Activated T-helper 9 cell treated with anti-CD3 and anti-CD28 coated beads, Interleukin-2, amount 50 U/mL, for 16 hours (primary cell): Measurements from ENCODE around the gene CYP26B1.

Experiments
- DNase-seq: peaks from one replicate; pipeline ENCODE4 v3.0.0-alpha.2; 2020; ENCODE audit warnings: low read depth

Gene CYP26B1, protein sequence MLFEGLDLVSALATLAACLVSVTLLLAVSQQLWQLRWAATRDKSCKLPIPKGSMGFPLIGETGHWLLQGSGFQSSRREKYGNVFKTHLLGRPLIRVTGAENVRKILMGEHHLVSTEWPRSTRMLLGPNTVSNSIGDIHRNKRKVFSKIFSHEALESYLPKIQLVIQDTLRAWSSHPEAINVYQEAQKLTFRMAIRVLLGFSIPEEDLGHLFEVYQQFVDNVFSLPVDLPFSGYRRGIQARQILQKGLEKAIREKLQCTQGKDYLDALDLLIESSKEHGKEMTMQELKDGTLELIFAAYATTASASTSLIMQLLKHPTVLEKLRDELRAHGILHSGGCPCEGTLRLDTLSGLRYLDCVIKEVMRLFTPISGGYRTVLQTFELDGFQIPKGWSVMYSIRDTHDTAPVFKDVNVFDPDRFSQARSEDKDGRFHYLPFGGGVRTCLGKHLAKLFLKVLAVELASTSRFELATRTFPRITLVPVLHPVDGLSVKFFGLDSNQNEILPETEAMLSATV

DNA sequence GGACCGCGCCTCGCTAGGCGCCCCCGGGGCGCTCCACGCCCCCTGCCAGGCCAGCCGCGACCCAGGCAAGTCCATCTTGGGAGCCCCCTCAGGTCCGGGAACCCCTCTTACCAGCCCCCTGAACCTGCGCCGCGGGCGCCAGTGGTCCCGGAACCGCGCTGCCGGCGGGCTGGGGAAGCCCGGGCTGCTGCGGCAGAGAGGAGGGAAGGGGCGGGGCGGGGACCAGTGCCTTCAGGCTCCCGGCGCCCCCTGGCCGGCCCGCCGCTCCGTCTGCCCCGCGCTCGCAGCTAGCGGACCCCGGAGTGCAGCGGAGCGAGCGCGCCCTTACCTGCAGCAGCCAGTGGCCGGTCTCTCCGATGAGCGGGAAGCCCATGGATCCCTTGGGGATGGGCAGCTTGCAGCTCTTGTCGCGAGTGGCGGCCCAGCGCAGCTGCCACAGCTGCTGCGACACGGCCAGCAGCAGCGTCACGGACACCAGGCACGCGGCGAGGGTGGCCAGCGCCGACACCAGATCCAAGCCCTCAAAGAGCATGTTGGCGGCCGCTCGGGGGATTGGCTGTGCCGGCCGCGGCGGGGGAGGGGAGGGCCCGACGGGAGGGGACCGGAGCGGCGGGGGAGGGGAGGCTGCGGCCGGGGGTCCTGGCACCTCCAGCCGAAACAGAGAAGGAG, at the start of gene CYP26B1:
TSS of gene CYP26B1 (minus strand) at position 560 of the 669 bp plus-strand sequence. CDS start at position 532, 28 bp downstream.
- DNase-seq, result no peak

DNA sequence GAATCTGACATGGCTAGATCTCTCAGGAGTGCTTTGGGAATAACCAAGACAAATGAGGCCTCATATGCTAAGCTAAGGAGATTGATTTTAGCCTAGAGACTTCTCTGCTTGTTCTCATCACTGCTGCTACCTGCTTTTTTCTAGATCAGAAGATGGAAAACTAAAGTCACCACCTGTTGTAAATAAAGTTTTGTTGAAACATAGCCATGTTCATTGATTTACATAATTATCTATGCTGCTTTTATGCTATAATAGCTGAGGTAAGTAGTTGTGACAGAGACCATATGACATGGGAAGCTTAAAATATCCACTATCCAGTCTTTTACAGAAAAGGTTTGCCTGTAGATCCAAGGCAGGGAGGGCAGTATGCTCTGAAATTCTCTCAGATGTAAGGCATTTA, 46.1 kb upstream of the CYP26B1 start:
- DNase-seq, result no peak

DNA sequence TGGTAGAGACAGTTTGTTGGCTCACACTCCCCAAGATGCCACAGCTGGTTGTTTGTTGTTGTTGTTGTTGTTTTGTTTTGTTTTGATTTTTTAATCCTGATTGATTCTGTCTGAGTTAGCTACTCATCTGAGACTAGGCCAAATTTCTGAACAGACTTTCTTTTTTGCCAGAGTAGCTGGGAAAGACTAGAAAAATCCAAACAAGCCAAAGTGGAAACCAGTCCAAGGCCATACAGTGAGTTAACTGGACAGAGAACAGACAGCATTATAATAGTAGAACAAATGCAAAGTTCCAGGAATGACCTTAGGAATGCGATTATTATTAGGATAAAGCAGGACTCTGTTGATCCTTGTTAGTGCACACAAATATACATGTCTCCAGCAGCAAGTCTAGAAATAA, 43.8 kb upstream of the CYP26B1 start:
- no peak for DNase-seq

DNA sequence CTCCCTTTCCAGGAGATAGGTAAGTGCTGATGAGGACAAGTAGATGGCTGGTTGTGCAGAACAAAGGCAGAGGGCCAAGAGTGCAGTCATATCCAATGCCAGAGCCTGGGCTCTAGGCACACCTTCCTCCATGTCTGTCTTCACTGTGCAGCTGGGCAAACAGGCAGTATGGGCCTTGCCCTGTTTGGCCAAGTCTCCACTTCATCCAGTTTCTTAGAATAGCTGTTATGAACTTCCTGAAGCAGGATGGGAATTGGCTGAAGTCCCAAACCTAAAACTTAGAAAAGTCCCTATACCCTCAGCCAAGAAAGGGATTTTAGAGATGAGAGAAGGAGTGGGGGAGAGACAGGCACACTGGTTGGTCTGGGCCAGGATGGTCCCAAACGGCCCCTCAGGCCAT, 37.5 kb upstream of the CYP26B1 start:
- no peak for DNase-seq

DNA sequence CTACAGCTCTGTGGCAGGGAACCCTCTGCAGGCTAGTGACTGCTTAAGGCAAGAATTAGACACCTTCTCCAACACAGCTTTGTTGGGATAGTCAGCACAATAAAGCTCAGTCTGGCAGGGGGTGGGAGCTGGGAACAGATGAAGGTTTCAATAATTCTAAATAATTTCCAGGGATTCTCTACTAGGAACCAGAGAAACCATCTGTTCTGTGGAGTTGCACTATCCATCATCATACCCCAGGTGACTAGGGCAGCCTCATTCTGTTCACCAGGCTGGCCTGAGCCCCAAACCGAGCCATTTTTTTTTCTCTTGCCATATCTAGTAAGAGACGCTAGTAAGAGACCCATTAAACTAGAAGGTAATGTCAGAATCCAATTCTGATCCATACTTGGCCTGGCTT, 35.8 kb upstream of the CYP26B1 start:
- DNase-seq, result no peak

DNA sequence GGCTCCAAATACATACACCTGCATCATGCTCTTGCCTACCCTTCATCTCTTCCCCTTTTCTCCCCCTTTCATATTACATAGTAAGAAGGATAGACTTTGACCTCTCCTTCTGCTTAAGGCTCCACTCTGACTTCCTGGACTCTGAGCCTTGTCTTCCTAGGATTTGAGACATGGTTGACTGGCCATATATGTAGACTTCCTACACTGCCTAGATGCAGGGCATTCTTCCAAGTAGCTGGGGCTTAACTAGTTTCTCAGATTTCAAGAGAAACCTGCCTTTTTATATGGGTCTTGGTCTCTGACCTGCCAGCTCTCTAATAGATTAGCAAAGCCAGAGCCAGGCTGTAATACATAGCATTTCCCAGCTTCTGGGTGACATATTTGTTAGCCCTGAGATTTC, 35.4 kb upstream of the CYP26B1 start:
- DNase-seq, result no peak

DNA sequence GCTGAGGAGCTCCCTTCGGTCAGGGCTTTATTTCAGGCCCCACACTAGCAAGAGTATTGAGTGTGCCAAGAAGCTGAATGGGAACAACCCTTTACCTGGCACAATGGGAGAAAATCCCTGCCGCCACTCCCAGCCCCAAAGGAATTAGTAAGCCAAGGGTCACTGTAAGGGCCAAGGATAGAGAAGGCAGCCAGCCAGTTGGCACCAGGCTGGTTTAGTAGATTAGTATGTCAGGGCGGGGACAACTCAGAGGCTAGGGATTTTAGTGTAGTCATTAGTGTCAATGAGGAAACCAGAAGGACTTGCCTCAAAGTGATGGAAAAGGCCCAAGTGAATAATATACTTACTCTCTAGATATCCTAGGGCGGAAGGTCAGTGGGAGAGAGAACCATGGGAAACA, 34.9 kb upstream of the CYP26B1 start:
- no peak for DNase-seq

DNA sequence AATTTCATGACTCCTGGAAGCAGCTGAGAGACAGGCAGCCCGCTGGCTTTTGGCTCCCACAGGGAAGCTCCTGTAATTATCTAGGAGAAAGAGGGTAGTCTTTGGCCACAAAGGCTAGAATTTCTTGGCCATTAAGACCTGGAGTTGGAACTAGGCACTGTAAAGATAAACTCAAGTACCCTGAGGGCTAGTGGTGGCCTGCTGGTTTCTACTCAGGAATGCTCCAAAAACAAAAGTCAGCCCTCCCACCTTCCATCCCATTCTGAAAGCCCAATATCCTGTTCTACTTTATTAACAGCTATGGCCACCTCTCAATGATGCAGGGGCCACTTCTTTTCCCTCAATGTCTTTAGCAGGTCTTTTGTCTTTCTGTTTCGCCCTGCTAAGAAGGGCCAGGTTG, 34.0 kb upstream of the CYP26B1 start:
- no peak for DNase-seq

DNA sequence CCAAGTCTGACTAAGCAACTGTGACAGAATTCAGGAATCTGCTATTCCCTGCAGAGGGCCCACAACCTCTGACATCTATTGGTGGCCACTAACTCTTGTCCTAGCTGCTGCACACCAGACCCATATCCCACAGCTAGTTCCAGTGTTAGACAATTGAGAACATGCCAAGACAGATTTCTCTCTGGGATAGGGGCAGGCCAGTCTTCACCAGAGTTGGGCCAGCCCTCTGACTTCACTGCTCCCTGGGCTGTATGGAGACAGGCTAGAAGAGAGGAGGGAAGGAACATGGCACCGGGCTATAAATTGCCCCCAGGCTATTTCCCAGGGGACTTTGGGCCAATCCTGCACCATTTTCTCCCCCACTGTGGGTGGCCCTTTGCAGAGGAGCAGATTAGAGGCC, 32.7 kb upstream of the CYP26B1 start:
- no peak for DNase-seq

DNA sequence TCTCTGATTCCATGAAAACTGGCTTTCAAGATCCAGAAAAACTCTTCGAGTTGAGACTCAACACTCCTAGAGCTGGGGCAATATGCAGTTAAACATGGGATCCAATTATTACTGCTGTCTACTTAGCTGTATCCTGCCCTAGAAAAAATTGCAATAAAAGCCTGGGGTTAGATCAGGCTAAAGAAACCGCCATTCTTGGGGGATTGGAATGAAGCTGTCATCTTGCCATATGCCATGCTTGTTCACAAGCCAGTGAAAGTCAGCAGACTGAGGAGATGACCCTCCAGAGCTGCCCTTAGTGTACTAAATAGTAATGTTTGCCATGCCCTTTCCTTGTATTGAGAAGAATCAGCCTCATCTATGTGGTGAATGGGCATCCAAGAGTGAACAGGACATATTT, 30.9 kb upstream of the CYP26B1 start:
- DNase-seq, result no peak

DNA sequence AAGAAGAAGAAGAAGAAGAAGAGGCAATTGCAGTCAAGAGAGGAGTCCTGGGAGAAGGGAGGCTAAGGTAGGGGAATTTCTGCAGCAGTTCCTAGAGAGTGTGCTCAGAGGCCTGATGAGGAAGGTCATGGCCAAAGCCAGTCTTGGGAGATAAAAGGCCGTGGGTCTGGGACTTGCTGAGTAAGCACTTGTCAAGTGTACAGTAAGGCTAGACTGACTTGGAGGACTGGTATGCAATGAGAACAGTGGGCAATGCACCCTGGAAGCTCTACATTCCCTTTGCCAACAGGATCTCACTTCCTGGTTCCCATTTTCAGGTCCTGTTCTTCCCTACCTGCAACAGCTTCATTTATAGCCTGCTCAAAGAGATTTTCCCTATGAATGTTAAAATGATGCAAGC, 28.6 kb upstream of the CYP26B1 start:
- no peak for DNase-seq

DNA sequence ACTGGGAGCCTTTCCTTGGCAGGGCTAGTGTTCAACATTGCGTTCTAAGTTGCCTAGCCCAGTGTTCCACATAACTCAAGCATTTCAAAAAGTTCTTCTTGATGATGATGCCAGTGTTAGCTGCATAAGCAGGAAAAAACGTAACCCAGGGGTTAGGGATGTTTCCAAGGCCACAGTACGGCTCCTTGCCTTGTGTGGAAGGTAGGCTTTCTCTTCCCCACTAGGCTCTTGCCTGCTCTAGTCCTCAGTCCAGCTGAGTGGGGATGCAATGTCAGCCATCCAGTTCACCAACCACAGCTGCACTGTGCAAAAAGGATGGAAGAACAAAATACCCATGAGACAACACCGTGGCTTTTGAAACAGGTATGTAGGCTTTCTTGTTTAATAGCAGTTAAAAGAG, 28.0 kb upstream of the CYP26B1 start:
- no peak for DNase-seq

DNA sequence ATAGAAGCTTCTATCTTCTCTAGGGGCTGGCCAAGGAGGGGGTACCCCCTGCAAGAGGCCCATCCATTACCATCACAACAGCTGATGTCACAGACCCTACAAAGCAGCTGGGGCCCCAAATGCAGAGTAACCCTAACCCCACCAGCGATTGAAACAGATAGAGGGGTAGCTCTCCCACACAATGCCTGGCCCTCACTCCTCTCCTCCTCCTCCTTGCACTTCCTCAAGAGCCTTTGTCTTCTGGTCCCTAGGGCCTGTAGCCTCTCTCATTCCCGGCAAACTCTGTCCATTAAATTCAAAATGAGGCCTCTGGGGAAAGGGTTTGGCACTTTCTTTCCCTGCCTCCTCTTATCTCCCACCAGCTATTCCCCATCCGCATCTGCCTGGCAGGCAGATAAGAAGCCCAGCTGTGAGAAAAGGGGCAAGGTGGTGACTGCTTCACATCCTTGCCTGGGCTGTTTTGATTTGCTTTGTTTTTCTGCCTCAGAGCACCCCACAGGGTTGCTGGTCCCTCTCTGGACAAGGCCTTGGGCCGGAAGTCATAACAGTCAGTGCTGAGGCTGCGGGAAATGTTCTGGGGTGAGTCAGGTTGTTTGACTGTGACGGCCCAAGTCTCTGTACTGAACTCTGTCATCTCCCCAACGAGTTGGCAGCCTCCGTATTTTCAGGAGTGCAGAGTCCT, 26.1 kb upstream of the CYP26B1 start:
- DNase-seq, result no peak

DNA sequence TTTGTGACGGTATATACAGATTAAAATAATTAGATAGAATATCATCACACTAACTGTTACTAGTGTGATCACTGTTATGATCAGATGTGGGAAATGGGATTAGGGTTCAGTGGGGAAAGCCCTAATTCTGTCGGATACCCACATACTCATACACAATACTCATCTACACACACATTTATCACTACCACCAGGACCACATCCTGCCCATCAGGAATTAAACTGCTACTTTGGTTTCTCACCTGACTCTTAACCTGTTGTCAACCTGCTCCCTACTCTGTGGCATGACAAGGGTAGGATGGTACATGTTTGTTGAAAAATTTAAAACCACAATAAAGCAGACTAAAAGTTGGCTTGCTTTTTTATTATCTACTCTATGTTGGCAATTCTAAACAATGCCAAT, 24.8 kb upstream of the CYP26B1 start:
- no peak for DNase-seq

DNA sequence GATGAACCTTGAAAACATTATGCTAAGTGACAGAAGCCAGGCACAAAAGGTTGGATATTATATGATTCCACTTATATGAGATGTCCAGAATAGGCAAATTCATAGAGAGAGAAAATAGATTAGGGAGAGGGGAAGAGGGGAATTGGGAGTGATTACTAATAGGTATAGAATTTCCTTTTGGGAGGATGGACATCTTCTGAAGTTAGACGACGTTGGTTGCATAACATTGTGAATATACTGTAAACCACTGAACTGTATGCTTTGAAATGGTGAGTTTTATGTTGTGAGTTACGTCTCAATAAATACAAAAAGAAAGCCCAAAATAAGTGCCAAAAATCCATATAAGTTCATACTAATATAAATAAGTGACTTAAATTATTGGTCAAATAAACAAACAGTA, 18.6 kb upstream of the CYP26B1 start:
- DNase-seq, result no peak

DNA sequence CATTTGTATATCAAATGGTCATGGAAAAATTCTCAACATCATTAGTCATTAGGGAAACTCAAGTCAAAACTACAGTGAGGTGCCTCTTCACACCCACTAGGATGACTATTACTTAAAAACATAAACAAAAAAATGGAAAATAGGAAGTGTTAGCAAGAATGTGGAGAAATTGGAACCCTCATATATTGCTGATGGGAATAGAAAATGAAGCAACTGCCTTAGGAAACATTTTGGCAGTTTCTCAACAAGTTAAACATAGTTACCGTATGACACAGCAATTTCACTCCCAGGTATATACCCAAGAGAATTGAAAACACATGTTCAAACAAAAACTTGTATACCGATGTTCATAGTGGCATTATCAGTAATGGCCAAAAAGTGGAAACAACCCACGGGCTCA, 18.1 kb upstream of the CYP26B1 start:
- no peak for DNase-seq

DNA sequence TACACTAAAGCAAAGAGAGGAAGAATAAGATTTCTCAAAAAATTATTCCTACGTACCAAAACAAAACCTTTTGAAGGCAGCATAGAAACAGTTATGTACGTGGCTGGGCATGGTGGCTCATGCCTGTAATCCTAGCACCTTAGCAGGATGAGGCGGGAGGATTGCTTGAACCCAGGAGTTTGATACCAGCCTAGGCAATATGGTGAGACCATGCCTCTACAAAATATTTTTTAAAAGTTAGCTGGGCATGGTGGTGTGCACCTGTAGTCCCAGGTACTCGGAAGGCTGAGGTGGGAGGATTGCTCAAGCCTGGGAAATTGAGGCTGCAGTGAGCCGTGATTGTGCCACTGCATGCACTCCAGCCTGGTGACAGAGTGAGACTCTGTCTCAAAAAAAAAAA, 14.9 kb upstream of the CYP26B1 start:
- no peak for DNase-seq

DNA sequence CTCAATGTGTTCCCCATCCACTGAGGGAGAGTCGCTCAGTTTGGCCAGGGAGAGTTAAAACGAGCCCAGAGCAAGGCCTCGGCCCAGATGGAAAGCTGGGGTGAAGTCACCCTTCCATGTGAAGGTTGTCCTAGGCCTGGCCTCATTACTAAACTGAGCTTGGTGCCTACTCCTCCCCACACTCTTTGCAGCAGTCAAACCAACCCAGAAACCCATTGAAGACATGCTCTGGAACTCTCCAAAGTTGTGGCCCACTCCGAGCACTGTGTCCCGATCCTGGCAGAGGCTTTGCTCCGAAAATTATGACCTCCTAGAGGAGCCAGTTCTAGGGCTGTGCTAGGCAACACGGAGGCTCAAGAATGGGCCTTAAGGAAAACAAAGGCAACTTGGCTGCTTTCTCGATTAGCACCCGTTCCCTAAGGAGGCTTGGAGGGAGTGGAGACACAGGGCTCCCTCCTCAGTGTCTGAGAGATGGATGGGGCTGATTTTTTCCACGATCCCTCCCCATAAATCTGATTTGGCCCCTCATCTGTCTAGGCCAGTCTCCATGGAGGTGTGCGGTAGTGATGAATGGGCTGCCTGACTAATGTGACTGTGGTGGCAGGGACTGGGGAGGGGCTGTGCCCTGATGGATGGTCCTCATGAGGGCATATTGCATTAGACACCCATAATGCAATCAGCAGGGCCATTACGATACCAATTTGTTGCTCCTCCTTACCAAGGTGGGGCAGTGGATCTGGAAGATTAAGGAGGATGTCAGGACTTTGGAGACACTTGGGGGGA, 11.7 kb upstream of the CYP26B1 start:
- no peak for DNase-seq

DNA sequence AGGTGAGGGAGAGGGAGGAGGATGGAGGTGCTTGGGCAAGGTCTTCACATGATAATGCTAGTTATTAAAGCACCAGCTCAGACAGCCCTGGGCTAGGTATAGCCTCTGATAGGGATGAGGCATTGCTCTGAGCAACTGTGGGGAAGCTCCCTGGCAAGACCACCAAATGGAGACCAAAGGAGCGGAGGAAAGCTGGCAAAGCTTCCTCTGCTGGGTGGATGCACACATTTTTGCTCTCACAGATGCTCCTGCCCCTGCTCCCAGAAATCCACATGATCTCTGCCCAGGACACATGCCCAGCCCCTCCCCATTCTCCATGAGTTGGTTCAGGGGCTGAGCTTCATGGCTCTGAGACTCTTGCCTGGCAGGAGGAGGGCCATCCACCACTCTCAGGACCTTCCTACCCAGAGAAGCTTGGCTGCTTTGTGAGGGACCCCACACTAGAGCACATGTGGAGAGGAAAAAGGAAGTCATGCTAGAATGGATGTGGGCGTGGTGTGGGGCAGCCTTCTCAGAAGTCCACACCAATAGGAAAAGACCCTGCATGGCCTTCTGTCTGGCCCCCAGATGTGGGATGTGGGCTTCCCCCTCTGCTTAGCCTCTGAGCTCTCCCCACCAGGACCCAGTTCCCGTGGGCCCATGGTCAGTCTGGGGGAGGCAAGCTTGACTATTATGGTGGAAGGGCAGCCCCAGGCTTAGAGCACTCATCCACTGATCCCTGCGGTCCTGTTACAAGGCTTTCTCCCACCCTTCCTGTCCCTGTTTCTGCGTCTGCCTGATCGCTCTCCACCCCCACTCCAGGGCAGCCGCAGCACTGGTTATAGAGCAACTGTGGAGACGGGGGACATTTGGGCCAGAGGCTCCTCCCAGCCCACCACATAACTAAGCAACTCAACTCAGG, 10.5 kb upstream of the CYP26B1 start:
- no peak for DNase-seq

DNA sequence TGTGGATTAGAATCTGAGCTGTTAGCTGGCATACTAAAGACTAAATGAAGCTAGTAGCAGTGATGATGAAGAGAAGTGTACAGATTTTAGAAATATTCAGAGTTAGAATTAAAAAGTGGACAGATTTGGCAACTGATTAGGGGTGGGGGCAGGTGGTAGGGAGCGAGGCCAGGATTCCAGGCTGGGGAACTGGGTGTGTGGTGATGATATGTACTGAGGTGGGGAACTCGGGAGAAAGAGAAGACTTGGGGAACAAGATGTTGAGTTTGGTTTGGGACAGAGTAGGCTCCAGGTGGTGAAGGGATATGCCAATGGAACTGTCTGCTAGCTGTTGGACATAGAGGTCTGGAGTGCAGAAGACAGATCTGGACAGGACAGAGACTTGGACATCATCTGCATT, 9.2 kb upstream of the CYP26B1 start:
- no peak for DNase-seq

DNA sequence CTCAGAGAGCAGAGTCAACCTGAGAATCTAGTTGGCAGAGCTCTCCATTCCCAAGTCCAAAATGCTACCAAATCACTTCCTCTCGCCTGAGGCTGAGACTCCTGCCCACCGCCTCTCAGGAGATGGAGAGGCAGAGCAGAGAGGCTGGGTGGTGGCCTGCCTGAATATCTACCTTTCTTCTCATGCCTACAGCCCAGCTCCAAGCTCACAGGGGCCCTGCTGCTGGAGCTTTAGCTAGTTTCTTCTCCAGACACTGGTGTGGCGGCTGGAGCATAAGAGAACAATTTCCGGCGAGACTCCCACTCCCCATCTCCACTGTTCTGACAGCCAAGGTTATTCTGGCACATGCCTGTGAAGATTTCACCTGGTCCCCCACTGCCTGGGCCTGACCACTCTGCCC, 8.1 kb upstream of the CYP26B1 start:
- DNase-seq, result no peak
